Measurements from ENCODE around the gene RAB29.

GRCh38 chr1:205824180-205824579, 48.9 kb upstream of the RAB29 start:
- TF ChIP-seq, protein P1, sequence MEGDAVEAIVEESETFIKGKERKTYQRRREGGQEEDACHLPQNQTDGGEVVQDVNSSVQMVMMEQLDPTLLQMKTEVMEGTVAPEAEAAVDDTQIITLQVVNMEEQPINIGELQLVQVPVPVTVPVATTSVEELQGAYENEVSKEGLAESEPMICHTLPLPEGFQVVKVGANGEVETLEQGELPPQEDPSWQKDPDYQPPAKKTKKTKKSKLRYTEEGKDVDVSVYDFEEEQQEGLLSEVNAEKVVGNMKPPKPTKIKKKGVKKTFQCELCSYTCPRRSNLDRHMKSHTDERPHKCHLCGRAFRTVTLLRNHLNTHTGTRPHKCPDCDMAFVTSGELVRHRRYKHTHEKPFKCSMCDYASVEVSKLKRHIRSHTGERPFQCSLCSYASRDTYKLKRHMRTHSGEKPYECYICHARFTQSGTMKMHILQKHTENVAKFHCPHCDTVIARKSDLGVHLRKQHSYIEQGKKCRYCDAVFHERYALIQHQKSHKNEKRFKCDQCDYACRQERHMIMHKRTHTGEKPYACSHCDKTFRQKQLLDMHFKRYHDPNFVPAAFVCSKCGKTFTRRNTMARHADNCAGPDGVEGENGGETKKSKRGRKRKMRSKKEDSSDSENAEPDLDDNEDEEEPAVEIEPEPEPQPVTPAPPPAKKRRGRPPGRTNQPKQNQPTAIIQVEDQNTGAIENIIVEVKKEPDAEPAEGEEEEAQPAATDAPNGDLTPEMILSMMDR (IDR thresholded peaks at IDR 0.05): no peak
- TF ChIP-seq EZH2 (IDR thresholded peaks at IDR 0.05; ENCODE audit: borderline replicate concordance, insufficient read depth, low read depth, low read length, poor library complexity, severe bottlenecking): no peak

Data from B cell (primary cell).